Measurements from ENCODE around the gene MCM10. TPM values are rescaled to one million over a fixed set of nuclear protein-coding genes. Genes with fewer than 3 reads are reported as not detected.

MCM10 gene
- total and polyA plus RNA-seq, 2 donors from 2014 or later = 0.50 TPM; not detected in 1

- Histone ChIP-seq H3K4me3 (ENCODE audit: low read length in 3 of 3) (no peak overlapping the region), H3K36me3 (ENCODE audit: control insufficient read depth in 2 of 3, insufficient read depth in 3 of 3, low read length in 3 of 3) (peaks cover 0 to 47% (median 11%) of the 10 kb centered on the region in 3 donors), H3K9ac (ENCODE audit: low read length in 3 of 3) (no peak overlapping the region), H3K27ac (ENCODE audit: low read depth in 2 of 2, low read length in 2 of 2) (no peak overlapping the region), H3K27me3 (ENCODE audit: control insufficient read depth, insufficient read depth, low read length) (no peaks in the 10 kb centered on the region), H3K9me3 (ENCODE audit: control insufficient read depth in 2 of 3, insufficient read depth in 1 of 3, low read length in 3 of 3) (no peaks in the 10 kb centered on the region), H3K4me1 (ENCODE audit: control insufficient read depth in 2 of 3, insufficient read depth in 2 of 3, low read depth in 1 of 3, low read length in 3 of 3) (no peaks in the 10 kb centered on the region)
- TF ChIP-seq CTCF (IDR thresholded peaks at IDR 0.05; ENCODE audit: borderline replicate concordance, extremely low read depth, insufficient read depth) = no peak
- intact Hi-C loops (cut with DNase I) = no loop called here
- FAIRE-seq = no peak
- DNase-seq = no peak
Measured at GRCh38 chr10:13140627-13141190, 20.6 kb upstream of the MCM10 start.

GRCh38 chr10:13143766-13144165 lies 17.6 kb upstream of the MCM10 start:
- Histone ChIP-seq H3K4me3 (ENCODE audit: low read length in 3 of 3) (no peak overlapping the region), H3K9me3 (ENCODE audit: control insufficient read depth in 2 of 3, insufficient read depth in 1 of 3, low read length in 3 of 3) (peaks cover 0 to 3% (median 0%) of the 10 kb centered on the region in 3 donors), H3K27ac (ENCODE audit: low read depth in 2 of 2, low read length in 2 of 2) (no peak overlapping the region), H3K27me3 (ENCODE audit: control insufficient read depth, insufficient read depth, low read length) (no peaks in the 10 kb centered on the region), H3K4me1 (ENCODE audit: control insufficient read depth in 2 of 3, insufficient read depth in 2 of 3, low read depth in 1 of 3, low read length in 3 of 3) (no peaks in the 10 kb centered on the region), H3K36me3 (ENCODE audit: control insufficient read depth in 2 of 3, insufficient read depth in 3 of 3, low read length in 3 of 3) (peaks cover 0 to 20% (median 7%) of the 10 kb centered on the region in 3 donors), H3K9ac (ENCODE audit: low read length in 3 of 3) (no peak overlapping the region)
- intact Hi-C loops (cut with DNase I) = no loop called here
- no peak for TF ChIP-seq CTCF (IDR thresholded peaks at IDR 0.05; ENCODE audit: borderline replicate concordance, extremely low read depth, insufficient read depth)
- DNase-seq (peak in 1 of 5 donors; percentile 34), FAIRE-seq (no peak)

GRCh38 chr10:13144814-13145213 lies 16.5 kb upstream of the MCM10 start:
- H3K9me3 ChIP-seq (ENCODE audit: control insufficient read depth in 2 of 3, insufficient read depth in 1 of 3, low read length in 3 of 3) = peaks cover 0 to 3% (median 0%) of the 10 kb centered on the region in 3 donors
- intact Hi-C loops (cut with DNase I) = no loop called here

More at GRCh38 chr10:13144814-13145213, 16.5 kb upstream of the MCM10 start:
- H3K4me3 ChIP-seq (ENCODE audit: low read length in 3 of 3) = no peak overlapping the region
- no peak for TF ChIP-seq CTCF (IDR thresholded peaks at IDR 0.05; ENCODE audit: borderline replicate concordance, extremely low read depth, insufficient read depth)
- no peak overlapping the region for H3K27ac ChIP-seq (ENCODE audit: low read depth in 2 of 2, low read length in 2 of 2)
- H3K27me3 ChIP-seq (ENCODE audit: control insufficient read depth, insufficient read depth, low read length) = no peaks in the 10 kb centered on the region
- H3K9ac ChIP-seq (ENCODE audit: low read length in 3 of 3) = no peak overlapping the region
- FAIRE-seq = no peak
- H3K36me3 ChIP-seq (ENCODE audit: control insufficient read depth in 2 of 3, insufficient read depth in 3 of 3, low read length in 3 of 3) = peaks cover 0 to 18% (median 7%) of the 10 kb centered on the region in 3 donors
- no peak for DNase-seq
- H3K4me1 ChIP-seq (ENCODE audit: control insufficient read depth in 2 of 3, insufficient read depth in 2 of 3, low read depth in 1 of 3, low read length in 3 of 3) = no peaks in the 10 kb centered on the region
